Loucy (cell line): Measurements from ENCODE around the gene KLHL21.

Experiments
- H2AFZ ChIP-seq: fragments of 200-600 bp; sonication (generic); 2 replicates; pipeline ENCODE4 v1.6.0; 2016; ENCODE audit warnings: antibody characterized with exemption, mild to moderate bottlenecking, low read length, moderate library complexity
- H3F3A ChIP-seq: fragments of 200-600 bp; 2 replicates; pipeline ENCODE4 v1.6.0; 2016; ENCODE audit warnings: antibody characterized with exemption, low read depth, mild to moderate bottlenecking
- H3K27me3 ChIP-seq: fragments of 200-600 bp; sonication (generic); 2 replicates; pipeline ENCODE4 v1.6.1; 2014; ENCODE audit warnings: low read length, mild to moderate bottlenecking; ENCODE audit not compliant: insufficient read depth, poor library complexity, severe bottlenecking
- H3K36me3 ChIP-seq: fragments of 200-600 bp; sonication (generic); 2 replicates; pipeline ENCODE4 v1.6.1; 2016; ENCODE audit warnings: low read length; ENCODE audit not compliant: insufficient read depth
- H3K4me1 ChIP-seq: fragments of 200-600 bp; sonication (generic); 2 replicates; pipeline ENCODE4 v1.5.1; 2014; ENCODE audit warnings: low read length, mild to moderate bottlenecking; ENCODE audit not compliant: insufficient read depth, poor library complexity, severe bottlenecking
- H3K4me2 ChIP-seq: fragments of 200-600 bp; sonication (generic); 2 replicates; pipeline ENCODE4 v1.6.0; 2014; ENCODE audit warnings: antibody characterized with exemption, low read length, low read depth, mild to moderate bottlenecking; ENCODE audit not compliant: poor library complexity, severe bottlenecking
- H3K4me3 ChIP-seq: fragments of 200-600 bp; sonication (generic); 2 replicates; pipeline ENCODE4 v1.5.1; 2014; ENCODE audit warnings: low read length, mild to moderate bottlenecking, mixed read lengths; ENCODE audit not compliant: poor library complexity, severe bottlenecking
- H3K79me2 ChIP-seq: fragments of 200-600 bp; sonication (generic); 2 replicates; pipeline ENCODE4 v1.6.1; 2014; ENCODE audit warnings: low read length; ENCODE audit not compliant: insufficient read depth
- H3K9ac ChIP-seq: fragments of 200-600 bp; sonication (generic); 2 replicates; pipeline ENCODE4 v1.6.0; 2014; ENCODE audit warnings: mild to moderate bottlenecking, low read depth, low read length, moderate library complexity; ENCODE audit not compliant: poor library complexity, severe bottlenecking
- H3K9me2 ChIP-seq: fragments of 200-600 bp; sonication (generic); replicated peaks from 2 replicates; pipeline ENCODE4 v1.6.1; 2016; ENCODE audit warnings: low read depth, low read length, mixed read lengths
- H3K9me3 ChIP-seq: fragments of 200-600 bp; sonication (generic); 2 replicates; pipeline ENCODE4 v1.6.1; 2014; ENCODE audit warnings: mild to moderate bottlenecking, antibody characterized with exemption, low read length, low read depth; ENCODE audit not compliant: insufficient read depth
- H4K20me1 ChIP-seq: fragments of 200-600 bp; sonication (generic); 2 replicates; pipeline ENCODE4 v1.6.0; 2014; ENCODE audit warnings: antibody characterized with exemption, low read length, mild to moderate bottlenecking; ENCODE audit not compliant: insufficient read depth, poor library complexity, severe bottlenecking
- EZH2phosphoT487 ChIP-seq: fragments of 200-600 bp; IDR thresholded peaks from 2 replicates; pipeline ENCODE4 v1.6.1; 2018; ENCODE audit warnings: antibody characterized with exemption, mild to moderate bottlenecking, moderate library complexity, borderline replicate concordance
- TF ChIP-seq, protein P1 (sequence below): fragments of 200-600 bp; sonication (generic); conservative IDR thresholded peaks from 2 replicates; pipeline ENCODE4 v1.5.1; 2014; ENCODE audit warnings: mild to moderate bottlenecking, antibody characterized with exemption, low read length

The KLHL21 gene

DNA sequence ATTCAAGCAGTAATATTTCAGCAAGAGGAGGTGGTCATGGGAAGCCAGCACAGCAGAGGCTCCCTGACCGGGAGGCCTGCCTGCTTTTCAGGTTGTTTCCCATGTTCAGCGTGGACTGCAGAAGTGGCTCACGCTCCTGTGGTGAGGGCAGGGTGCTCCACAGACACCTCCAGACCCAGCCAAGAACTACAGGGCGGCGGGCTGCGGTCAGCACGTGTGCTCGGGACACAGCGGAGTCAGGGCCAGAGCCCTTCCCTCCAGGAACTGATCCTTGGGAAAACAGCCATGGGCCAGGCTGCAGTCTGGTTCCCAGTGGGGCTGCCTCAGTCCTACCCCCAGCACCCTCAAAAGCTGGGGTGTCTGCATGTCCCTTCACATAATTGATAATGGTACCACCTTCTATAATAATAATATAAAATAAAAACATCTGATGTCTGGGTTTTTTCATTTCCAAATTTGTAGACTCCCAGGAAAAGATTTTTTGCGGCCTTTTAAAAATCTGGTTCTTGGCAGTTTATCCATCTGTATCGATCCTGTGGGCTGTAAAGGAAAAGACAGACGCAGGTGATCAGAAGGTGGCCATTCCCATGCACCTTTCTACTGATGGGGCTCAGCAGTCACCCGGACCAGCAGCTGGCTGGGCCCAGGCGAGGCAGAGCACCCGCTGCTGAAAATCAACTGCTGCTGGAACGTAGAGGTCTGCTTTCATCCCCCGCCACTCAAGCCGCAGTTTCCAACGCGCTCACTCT lies 32.7 kb upstream of the KLHL21 start:
- H2AFZ ChIP-seq: no peak overlapping the region
- H3K9ac ChIP-seq: no peak overlapping the region
- no peaks in the 10 kb centered on the region for H3F3A ChIP-seq
- H3K36me3 ChIP-seq: peaks cover 75% of the 10 kb centered on the region; the same call in 1 of the 2 replicates
- H3K4me1 ChIP-seq: no peaks in the 10 kb centered on the region
- H3K79me2 ChIP-seq: no peaks in the 10 kb centered on the region
- H3K9me2 ChIP-seq: no peaks in the 10 kb centered on the region
- H3K4me3 ChIP-seq: no peak overlapping the region
- no peak overlapping the region for H3K4me2 ChIP-seq
- TF ChIP-seq, protein P1, sequence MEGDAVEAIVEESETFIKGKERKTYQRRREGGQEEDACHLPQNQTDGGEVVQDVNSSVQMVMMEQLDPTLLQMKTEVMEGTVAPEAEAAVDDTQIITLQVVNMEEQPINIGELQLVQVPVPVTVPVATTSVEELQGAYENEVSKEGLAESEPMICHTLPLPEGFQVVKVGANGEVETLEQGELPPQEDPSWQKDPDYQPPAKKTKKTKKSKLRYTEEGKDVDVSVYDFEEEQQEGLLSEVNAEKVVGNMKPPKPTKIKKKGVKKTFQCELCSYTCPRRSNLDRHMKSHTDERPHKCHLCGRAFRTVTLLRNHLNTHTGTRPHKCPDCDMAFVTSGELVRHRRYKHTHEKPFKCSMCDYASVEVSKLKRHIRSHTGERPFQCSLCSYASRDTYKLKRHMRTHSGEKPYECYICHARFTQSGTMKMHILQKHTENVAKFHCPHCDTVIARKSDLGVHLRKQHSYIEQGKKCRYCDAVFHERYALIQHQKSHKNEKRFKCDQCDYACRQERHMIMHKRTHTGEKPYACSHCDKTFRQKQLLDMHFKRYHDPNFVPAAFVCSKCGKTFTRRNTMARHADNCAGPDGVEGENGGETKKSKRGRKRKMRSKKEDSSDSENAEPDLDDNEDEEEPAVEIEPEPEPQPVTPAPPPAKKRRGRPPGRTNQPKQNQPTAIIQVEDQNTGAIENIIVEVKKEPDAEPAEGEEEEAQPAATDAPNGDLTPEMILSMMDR: no peak
- TF ChIP-seq EZH2phosphoT487: no peak
- no peaks in the 10 kb centered on the region for H3K9me3 ChIP-seq
- H4K20me1 ChIP-seq: no peaks in the 10 kb centered on the region
- no peaks in the 10 kb centered on the region for H3K27me3 ChIP-seq

DNA sequence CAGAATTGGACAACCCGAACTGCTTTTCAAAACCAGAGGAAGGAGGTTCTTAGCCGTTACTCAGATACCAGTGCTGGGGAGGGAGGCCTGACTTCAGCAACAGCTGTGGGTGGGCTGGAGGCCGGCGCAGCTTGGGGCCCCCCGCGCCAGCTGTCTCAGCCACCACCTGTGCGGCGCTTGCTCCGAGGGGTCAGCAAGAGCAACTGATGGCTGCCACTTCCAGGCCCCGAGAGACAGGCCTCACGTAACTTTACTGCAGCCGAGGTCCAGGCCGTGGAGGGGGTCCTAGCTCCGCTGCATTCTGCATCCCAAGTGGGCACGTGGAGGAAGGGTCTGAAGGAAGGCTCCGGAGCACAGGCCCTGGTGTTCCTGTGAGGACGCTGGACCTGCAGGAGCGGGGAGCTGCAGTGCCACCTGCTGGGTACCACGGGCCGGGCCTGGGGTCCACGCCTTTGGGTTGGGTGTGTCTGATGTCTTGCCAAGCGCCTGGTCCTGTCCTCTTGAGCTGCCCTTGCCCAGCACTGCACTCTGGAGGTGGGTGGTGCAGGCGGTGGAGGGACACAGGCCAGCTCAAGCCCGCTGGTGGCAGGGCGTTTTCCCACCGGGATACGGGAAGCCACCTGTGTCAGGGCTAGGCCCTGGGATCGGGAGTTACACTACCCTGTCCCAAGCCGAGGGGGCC lies 31.8 kb upstream of the KLHL21 start:
- no peaks in the 10 kb centered on the region for H3K27me3 ChIP-seq
- H3K4me1 ChIP-seq: no peaks in the 10 kb centered on the region
- H3K36me3 ChIP-seq: peaks cover 69% of the 10 kb centered on the region; the same call in 1 of the 2 replicates
- H3K9me2 ChIP-seq: no peaks in the 10 kb centered on the region
- H3K4me2 ChIP-seq: no peak overlapping the region
- no peak overlapping the region for H3K9ac ChIP-seq
- no peak overlapping the region for H3K4me3 ChIP-seq
- H3K9me3 ChIP-seq: no peaks in the 10 kb centered on the region
- H3K79me2 ChIP-seq: no peaks in the 10 kb centered on the region; the same call in 1 of the 2 replicates
- no peak overlapping the region for H2AFZ ChIP-seq
- TF ChIP-seq, protein P1: peak; percentile 55
- no peak for TF ChIP-seq EZH2phosphoT487
- H4K20me1 ChIP-seq: no peaks in the 10 kb centered on the region
- no peaks in the 10 kb centered on the region for H3F3A ChIP-seq

DNA sequence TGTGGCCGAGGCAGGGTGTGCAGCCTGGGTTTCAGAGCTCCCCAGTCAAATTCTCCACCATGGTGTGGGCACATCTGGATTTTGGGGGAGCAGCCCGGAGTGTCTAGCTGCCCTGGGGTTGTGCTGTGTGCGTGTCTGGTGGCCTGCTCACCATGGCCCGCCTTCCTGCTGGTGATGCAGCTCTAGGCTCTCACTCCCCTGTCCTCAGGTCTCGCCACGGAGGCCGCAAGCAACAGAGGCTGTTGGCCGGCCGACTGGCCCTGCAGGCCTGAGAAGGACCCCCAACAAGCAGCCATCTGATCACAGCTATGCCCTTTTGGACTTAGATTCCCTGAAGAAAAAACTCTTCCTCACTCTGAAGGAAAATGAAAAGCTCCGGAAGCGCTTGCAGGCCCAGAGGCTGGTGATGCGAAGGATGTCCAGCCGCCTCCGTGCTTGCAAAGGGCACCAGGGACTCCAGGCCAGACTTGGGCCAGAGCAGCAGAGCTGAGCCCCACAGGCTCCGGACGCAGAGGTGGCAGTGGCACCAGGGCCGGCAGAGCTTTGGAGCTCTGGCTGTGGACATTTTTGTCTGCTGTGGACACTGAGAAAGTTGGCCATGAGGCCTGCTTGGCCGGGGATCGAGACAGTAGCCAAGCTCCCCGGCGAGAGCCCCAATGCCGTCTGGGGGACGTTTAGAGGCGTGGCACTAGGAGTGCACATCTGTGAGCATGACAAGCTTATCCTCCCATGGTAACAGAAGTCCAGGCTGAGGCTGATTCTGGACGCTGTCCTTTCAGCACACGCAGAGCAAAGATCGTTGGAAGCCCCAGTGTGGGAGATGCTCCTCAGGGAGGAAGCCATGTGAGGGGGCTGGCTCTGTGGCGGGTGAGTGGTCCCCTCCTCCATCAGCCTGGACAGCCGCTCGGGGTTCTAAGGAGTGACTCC lies 30.2 kb upstream of the KLHL21 start:
- Histone ChIP-seq H3K4me1 (peaks cover 4% of the 10 kb centered on the region), H3K27me3 (no peaks in the 10 kb centered on the region), H3K4me3 (no peak overlapping the region), H3K4me2 (no peak overlapping the region), H3K9me2 (no peaks in the 10 kb centered on the region), H3K36me3 (peaks cover 61% of the 10 kb centered on the region; the same call in 1 of the 2 replicates), H3K79me2 (peaks cover 8% of the 10 kb centered on the region; the same call in 1 of the 2 replicates), H4K20me1 (no peaks in the 10 kb centered on the region), H3K9me3 (no peaks in the 10 kb centered on the region), H3F3A (no peaks in the 10 kb centered on the region), H2AFZ (no peak overlapping the region), H3K9ac (no peak overlapping the region)
- TF ChIP-seq, protein P1: no peak
- no peak for TF ChIP-seq EZH2phosphoT487
